WTC11 (cell line): ENCODE results near the gene CAB39. TPM values are rescaled to one million over a fixed set of nuclear protein-coding genes. Genes with fewer than 3 reads are reported as not detected.

Source experiments
- ATAC-seq: fragments of 200-7000 bp; cut with Tn5 transposase; 2 replicates; pipeline ENCODE4 v1.10.0; 2021; ENCODE audit warnings: mild to moderate bottlenecking, moderate library complexity
- CTCF ChIA-PET: fragments of 300-600 bp; sonication (Branson Sonifier 250); formaldehyde crosslinking; loops from one replicate; lab custom pipeline; 2021; ENCODE audit warnings: antibody characterized with exemption; lab: Charles Lee
- POLR2A ChIA-PET: fragments of 350-600 bp; sonication (Branson Sonifier 250); formaldehyde crosslinking; loops from one replicate; lab custom pipeline; 2021; ENCODE audit warnings: antibody characterized with exemption; lab: Charles Lee
- DNase-seq: peaks from one replicate; pipeline ENCODE4 v3.0.0; 2021; ENCODE audit warnings: low spot score
- H3K27ac Mint-ChIP-seq: 2 replicates; pipeline ENCODE4 v1.8.0; 2021; ENCODE audit warnings: mixed read lengths
- H3K27me3 Mint-ChIP-seq: 2 replicates; pipeline ENCODE4 v1.8.0; 2021; ENCODE audit warnings: low read depth, mild to moderate bottlenecking, moderate library complexity, mixed read lengths
- H3K36me3 Mint-ChIP-seq: 2 replicates; pipeline ENCODE4 v1.8.0; 2021; ENCODE audit warnings: mixed read lengths
- H3K4me1 Mint-ChIP-seq: 2 replicates; pipeline ENCODE4 v1.8.0; 2022; ENCODE audit warnings: mixed read lengths
- H3K4me3 Mint-ChIP-seq: 2 replicates; pipeline ENCODE4 v1.8.0; 2021; ENCODE audit warnings: mild to moderate bottlenecking, moderate library complexity, mixed read lengths
- H3K9me3 Mint-ChIP-seq: 2 replicates; pipeline ENCODE4 v1.8.0; 2021; ENCODE audit warnings: mixed read lengths
- AR ChIP-seq: fragments of 250-450 bp; sonication (Bioruptor Pico); IDR thresholded peaks from 2 replicates; pipeline ENCODE4 v1.9.0; 2021; ENCODE audit warnings: mild to moderate bottlenecking
- ARID4B ChIP-seq: sonication (generic); formaldehyde crosslinking; IDR thresholded peaks from 2 replicates; pipeline ENCODE4 v1.8.0; 2023; ENCODE audit warnings: missing genetic modification reagents, mild to moderate bottlenecking, borderline replicate concordance
- ATF1 ChIP-seq: sonication (generic); formaldehyde crosslinking; IDR thresholded peaks from 2 replicates; pipeline ENCODE4 v1.8.1; 2023; ENCODE audit warnings: mild to moderate bottlenecking, moderate library complexity, missing genetic modification reagents
- ATF6 ChIP-seq: sonication (generic); formaldehyde crosslinking; IDR thresholded peaks from 2 replicates; pipeline ENCODE4 v1.8.1; 2023; ENCODE audit warnings: mild to moderate bottlenecking, missing genetic modification reagents
- CDX4 ChIP-seq: fragments of 250-450 bp; sonication (Bioruptor Pico); IDR thresholded peaks from 2 replicates; pipeline ENCODE4 v1.9.0; 2021; ENCODE audit warnings: moderate library complexity, mild to moderate bottlenecking, inconsistent platforms, borderline replicate concordance
- CREB1 ChIP-seq: sonication (generic); formaldehyde crosslinking; IDR thresholded peaks from 2 replicates; pipeline ENCODE4 v1.8.0; 2023; ENCODE audit warnings: mild to moderate bottlenecking, missing genetic modification reagents
- FOXK1 ChIP-seq: sonication (generic); formaldehyde crosslinking; IDR thresholded peaks from 2 replicates; pipeline ENCODE4 v1.8.0; 2022; ENCODE audit warnings: mild to moderate bottlenecking, moderate library complexity, missing genetic modification reagents
- JAZF1 ChIP-seq: fragments of 250-450 bp; sonication (Bioruptor Pico); IDR thresholded peaks from 2 replicates; pipeline ENCODE4 v1.9.0; 2021; ENCODE audit warnings: moderate library complexity, mild to moderate bottlenecking, inconsistent platforms
- JUN ChIP-seq: sonication (generic); formaldehyde crosslinking; IDR thresholded peaks from 2 replicates; pipeline ENCODE4 v1.8.0; 2023; ENCODE audit warnings: mild to moderate bottlenecking, missing genetic modification reagents
- KAT7 ChIP-seq: sonication (generic); formaldehyde crosslinking; IDR thresholded peaks from 2 replicates; pipeline ENCODE4 v1.8.1; 2023; ENCODE audit warnings: missing genetic modification reagents, mild to moderate bottlenecking, borderline replicate concordance
- MAX ChIP-seq: sonication (generic); formaldehyde crosslinking; IDR thresholded peaks from 2 replicates; pipeline ENCODE4 v1.8.0; 2022; ENCODE audit warnings: mild to moderate bottlenecking, missing genetic modification reagents
- MXD4 ChIP-seq: fragments of 250-450 bp; sonication (Bioruptor Pico); IDR thresholded peaks from 2 replicates; pipeline ENCODE4 v1.8.0; 2021; ENCODE audit warnings: mild to moderate bottlenecking, moderate library complexity, borderline replicate concordance
- NFYB ChIP-seq: sonication (generic); formaldehyde crosslinking; conservative IDR thresholded peaks from 2 replicates; pipeline ENCODE4 v1.8.0; 2022; ENCODE audit warnings: low read depth, missing genetic modification reagents
- PREB ChIP-seq: sonication (generic); formaldehyde crosslinking; IDR thresholded peaks from 2 replicates; pipeline ENCODE4 v1.8.1; 2022; ENCODE audit warnings: mild to moderate bottlenecking, missing genetic modification reagents, moderate library complexity, borderline replicate concordance
- USF2 ChIP-seq: sonication (generic); formaldehyde crosslinking; IDR thresholded peaks from 2 replicates; pipeline ENCODE4 v1.8.1; 2023; ENCODE audit warnings: mild to moderate bottlenecking, missing genetic modification reagents, moderate library complexity
- ZBTB21 ChIP-seq: sonication (generic); formaldehyde crosslinking; IDR thresholded peaks from 2 replicates; pipeline ENCODE4 v1.8.1; 2023; ENCODE audit warnings: mild to moderate bottlenecking, missing genetic modification reagents, borderline replicate concordance
- ZNF219 ChIP-seq: sonication (generic); formaldehyde crosslinking; IDR thresholded peaks from 2 replicates; pipeline ENCODE4 v1.8.0; 2023; ENCODE audit warnings: missing genetic modification reagents, mild to moderate bottlenecking, borderline replicate concordance
- ZNF416 ChIP-seq: fragments of 250-450 bp; sonication (Bioruptor Pico); IDR thresholded peaks from 2 replicates; pipeline ENCODE4 v1.9.0; 2021; ENCODE audit warnings: mild to moderate bottlenecking, inconsistent platforms
- ZSCAN18 ChIP-seq: fragments of 250-450 bp; sonication (Bioruptor Pico); IDR thresholded peaks from 2 replicates; pipeline ENCODE4 v2.1.2; 2022; ENCODE audit warnings: mild to moderate bottlenecking, moderate library complexity
- total RNA-seq: library from RNA; stranded (reverse); gene quantifications from 3 replicates; pipeline ENCODE4 v1.2.3, GENCODE V29; 2021

The CAB39 gene
- total RNA-seq, 1 experiment from 2014 or later, result 36.9 TPM

- Mint-ChIP-seq H3K4me3 (no peak overlapping the region), H3K9me3 (peaks cover 4% of the 10 kb centered on the region; the same call in 1 of the 2 replicates), H3K36me3 (no peaks in the 10 kb centered on the region), H3K27me3 (peaks cover 5% of the 10 kb centered on the region; the same call in 1 of the 2 replicates), H3K4me1 (0 out of 2 replicates have a peak, but pooled peaks cover 3% of the 10 kb centered on the region), H3K27ac (no peak overlapping the region)
- ATAC-seq (no peak; the same call in 1 of the 2 replicates), DNase-seq (peak; percentile 28)
- TF ChIP-seq PREB (CRISPR knock-in tag) (no peak), ZSCAN18 (CRISPR knock-in tag) (no peak), ZNF416 (CRISPR knock-in tag) (no peak)
- ChIA-PET CTCF (interaction anchor here (1.9 kb wide), 1 partner anchor 21 kb away, joined by 10 read pairs; no protein-coding TSS in a partner anchor), POLR2A (no interaction called here)
These were observed 115.2 kb downstream of the CAB39 start for GRCh38 chr2:230827774-230828271.

GRCh38 chr2:230828272-230828961, 115.8 kb downstream of the CAB39 start:
- peaks cover 4% of the 10 kb centered on the region; the same call in 1 of the 2 replicates for H3K9me3 Mint-ChIP-seq
- TF ChIP-seq NFYB (CRISPR knock-in tag) (no peak), ARID4B (CRISPR knock-in tag) (no peak), CREB1 (CRISPR knock-in tag) (no peak), ZNF219 (CRISPR knock-in tag) (no peak), FOXK1 (no peak), KAT7 (CRISPR knock-in tag) (no peak), MAX (no peak), CDX4 (CRISPR knock-in tag) (no peak), JUN (CRISPR knock-in tag) (no peak), MXD4 (CRISPR knock-in tag) (no peak), JAZF1 (CRISPR knock-in tag) (no peak), AR (no peak), USF2 (CRISPR knock-in tag) (no peak), ZBTB21 (CRISPR knock-in tag) (no peak), ATF6 (no peak), ATF1 (CRISPR knock-in tag) (no peak)

More at GRCh38 chr2:230828272-230828961, 115.8 kb downstream of the CAB39 start:
- Mint-ChIP-seq H3K36me3 (no peaks in the 10 kb centered on the region), H3K4me1 (0 out of 2 replicates have a peak, but pooled peaks cover 3% of the 10 kb centered on the region), H3K4me3 (peak overlapping the region; percentile 27; the same call in 1 of the 2 replicates), H3K27me3 (peaks cover 5% of the 10 kb centered on the region; the same call in 1 of the 2 replicates), H3K27ac (no peak overlapping the region)
- ATAC-seq (peak; percentile 26), DNase-seq (peak; percentile 23)
- ChIA-PET POLR2A (no interaction called here), CTCF (interaction anchor here (0.6 to 1.9 kb wide), 3 partner anchors 20 to 228 kb away, joined by 3 to 10 read pairs (median 3); partner anchors contain the start of gene PSMD1)
